Brain pericyte (primary cell): ENCODE data around the gene ZNF280B.
"Not testable (repeated sequence)": the region's sequence is repeated elsewhere in the genome, so short reads cannot be mapped to it uniquely, and the experiment has no call there.

Experiments used
- DNase-seq: peaks from one replicate; pipeline ENCODE4 v3.0.0-alpha.2; 2012; ENCODE audit warnings: low read depth, low spot score

ZNF280B gene

GRCh38 chr22:22534604-22535415, 26.3 kb upstream of the ZNF280B start:
- DNase-seq, result no peak

- no peak for DNase-seq
Observed at GRCh38 chr22:22533863-22534262, 25.3 kb upstream of the ZNF280B start.

- no peak for DNase-seq
Observed at GRCh38 chr22:22533417-22533816, 24.9 kb upstream of the ZNF280B start.

- DNase-seq, result not testable (repeated sequence)
Observed at GRCh38 chr22:22532547-22533071, 24.1 kb upstream of the ZNF280B start.

GRCh38 chr22:22531770-22532546, 23.4 kb upstream of the ZNF280B start:
- no peak for DNase-seq

- no peak for DNase-seq
Observed at GRCh38 chr22:22528780-22529179, 20.2 kb upstream of the ZNF280B start.

- no peak for DNase-seq
Observed at GRCh38 chr22:22527312-22527711, 18.8 kb upstream of the ZNF280B start.

- no peak for DNase-seq
Observed at GRCh38 chr22:22526125-22526912, 17.8 kb upstream of the ZNF280B start.

- no peak for DNase-seq
Observed at GRCh38 chr22:22523494-22523893, 15.0 kb upstream of the ZNF280B start.

GRCh38 chr22:22521631-22522030, 13.1 kb upstream of the ZNF280B start:
- no peak for DNase-seq

- no peak for DNase-seq
Observed at GRCh38 chr22:22520667-22521602, 12.4 kb upstream of the ZNF280B start.

- no peak for DNase-seq
Observed at GRCh38 chr22:22520020-22520656, 11.6 kb upstream of the ZNF280B start, which contains the start of gene ZNF280A. Gene ZNF280A (minus strand): TSS chr22:22520270. CDS start chr22:22515630, 4,640 bp downstream.

- DNase-seq, result no peak
Observed at GRCh38 chr22:22519591-22519990, 11.0 kb upstream of the ZNF280B start.

GRCh38 chr22:22516992-22517391, 8.4 kb upstream of the ZNF280B start:
- DNase-seq, result no peak

- no peak for DNase-seq
Observed at GRCh38 chr22:22515890-22516289, 7.3 kb upstream of the ZNF280B start.

- not testable (repeated sequence) for DNase-seq
Observed at GRCh38 chr22:22514431-22514830, 5.9 kb upstream of the ZNF280B start.

GRCh38 chr22:22513619-22514018, 5.1 kb upstream of the ZNF280B start:
- DNase-seq, result no peak

- no peak for DNase-seq
Observed at GRCh38 chr22:22512951-22513350, 4.4 kb upstream of the ZNF280B start.

- not testable (repeated sequence) for DNase-seq
Observed at GRCh38 chr22:22510833-22511232, 2.3 kb upstream of the ZNF280B start.

- DNase-seq, result not testable (repeated sequence)
Observed at GRCh38 chr22:22509912-22510311, 1.4 kb upstream of the ZNF280B start.
